Measurements from ENCODE around the gene TNFRSF19. TPM values are rescaled to one million over a fixed set of nuclear protein-coding genes. Genes with fewer than 3 reads are reported as not detected.

The TNFRSF19 gene
- total RNA-seq, 4 donors from 2014 or later: 4.9 to 9.2 (median 7.7) TPM

DNA sequence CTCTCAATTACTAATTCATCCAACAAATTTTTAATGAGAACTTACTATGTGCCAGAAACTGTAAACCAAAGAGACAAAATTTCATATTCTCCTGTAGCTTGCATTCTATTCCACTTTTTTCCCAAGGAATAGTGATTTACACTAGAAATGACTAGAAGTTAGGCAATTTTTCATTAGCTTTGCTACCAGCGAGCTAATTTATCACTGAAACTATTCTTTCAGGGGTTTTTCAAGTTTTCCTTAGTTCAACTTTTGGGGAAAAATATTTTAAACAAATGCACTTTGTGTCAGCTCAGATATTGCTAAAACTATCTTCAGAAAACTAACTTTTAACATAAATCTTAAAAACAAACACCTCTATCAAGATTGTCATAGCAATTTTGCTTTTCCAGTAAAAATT lies 5.4 kb downstream of the TNFRSF19 start:
- WGBS, 2 donors: 87% methylated on average over 1 of the region's 1 CpG
- DNase-seq: no peak
- no peak for TF ChIP-seq POLR2A (IDR thresholded peaks at IDR 0.05)
- TF ChIP-seq, protein P1, sequence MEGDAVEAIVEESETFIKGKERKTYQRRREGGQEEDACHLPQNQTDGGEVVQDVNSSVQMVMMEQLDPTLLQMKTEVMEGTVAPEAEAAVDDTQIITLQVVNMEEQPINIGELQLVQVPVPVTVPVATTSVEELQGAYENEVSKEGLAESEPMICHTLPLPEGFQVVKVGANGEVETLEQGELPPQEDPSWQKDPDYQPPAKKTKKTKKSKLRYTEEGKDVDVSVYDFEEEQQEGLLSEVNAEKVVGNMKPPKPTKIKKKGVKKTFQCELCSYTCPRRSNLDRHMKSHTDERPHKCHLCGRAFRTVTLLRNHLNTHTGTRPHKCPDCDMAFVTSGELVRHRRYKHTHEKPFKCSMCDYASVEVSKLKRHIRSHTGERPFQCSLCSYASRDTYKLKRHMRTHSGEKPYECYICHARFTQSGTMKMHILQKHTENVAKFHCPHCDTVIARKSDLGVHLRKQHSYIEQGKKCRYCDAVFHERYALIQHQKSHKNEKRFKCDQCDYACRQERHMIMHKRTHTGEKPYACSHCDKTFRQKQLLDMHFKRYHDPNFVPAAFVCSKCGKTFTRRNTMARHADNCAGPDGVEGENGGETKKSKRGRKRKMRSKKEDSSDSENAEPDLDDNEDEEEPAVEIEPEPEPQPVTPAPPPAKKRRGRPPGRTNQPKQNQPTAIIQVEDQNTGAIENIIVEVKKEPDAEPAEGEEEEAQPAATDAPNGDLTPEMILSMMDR (IDR thresholded peaks at IDR 0.05): no peak
- peaks cover 5 to 11% of the 10 kb centered on the region in 2 donors for H3K4me1 ChIP-seq
- H3K36me3 ChIP-seq: no peaks in the 10 kb centered on the region
- H3K9me3 ChIP-seq: no peaks in the 10 kb centered on the region
- no peak overlapping the region for H3K4me3 ChIP-seq (replicated peaks in 1 of 3)
- intact Hi-C loops (cut with DNase I): loop anchor here (10.0 kb wide), 1 partner anchor 49 kb away; no protein-coding TSS in a partner anchor
- no peaks in the 10 kb centered on the region for H3K27me3 ChIP-seq
- no peak overlapping the region for H3K27ac ChIP-seq

DNA sequence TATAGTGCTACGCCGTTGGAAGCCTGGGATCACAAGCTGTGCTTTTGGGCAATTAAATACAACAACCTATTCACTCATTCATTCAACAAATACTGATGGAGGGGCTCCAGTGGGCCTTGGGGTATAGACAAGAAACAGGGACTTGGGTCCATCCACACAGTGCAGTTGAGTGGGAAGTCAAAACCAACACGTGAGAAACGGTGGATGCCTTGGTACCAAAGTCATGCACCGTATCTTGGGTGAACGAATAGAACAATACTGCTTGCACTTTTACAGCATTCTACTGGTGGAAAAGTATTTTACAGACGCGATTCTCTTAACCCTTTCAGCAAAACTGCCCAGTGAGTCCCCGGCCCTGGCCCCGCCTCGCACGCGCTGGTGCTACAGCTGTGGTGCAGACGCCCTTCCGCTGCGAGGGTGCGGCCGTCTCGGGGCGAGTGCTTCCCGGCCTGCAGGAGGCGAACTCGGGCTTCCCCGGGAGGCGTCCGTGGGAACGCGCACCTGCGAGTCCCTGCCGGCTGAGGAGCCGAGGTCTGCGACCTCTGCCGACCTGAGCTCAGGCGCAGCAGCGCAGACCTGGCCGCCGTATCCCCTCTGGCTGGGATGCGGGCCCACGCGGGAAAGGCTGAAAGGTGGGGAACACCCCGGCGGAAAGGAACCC lies 8.3 kb downstream of the TNFRSF19 start:
- Histone ChIP-seq H3K4me3 (replicated peaks in 1 of 3) (peak overlapping the region in 2 of 3 donors; percentile 71 to 77), H3K4me1 (peaks cover 0 to 7% of the 10 kb centered on the region in 2 donors), H3K27me3 (no peaks in the 10 kb centered on the region), H3K9me3 (no peaks in the 10 kb centered on the region), H3K27ac (peak overlapping the region; percentile 60 to 73 (median 64)), H3K36me3 (no peaks in the 10 kb centered on the region)
- intact Hi-C loops (cut with DNase I): loop anchor here (10.0 kb wide), 1 partner anchor 46 kb away; no protein-coding TSS in a partner anchor
- 28% methylated on average over 8 of the region's 42 CpGs for WGBS, 2 donors
- TF ChIP-seq, protein P1 (IDR thresholded peaks at IDR 0.05): peak in 5 of 6 experiments; percentile 27 to 78 (median 64)
- no peak for TF ChIP-seq POLR2A (IDR thresholded peaks at IDR 0.05)
- peak; percentile 74 to 75 for DNase-seq

DNA sequence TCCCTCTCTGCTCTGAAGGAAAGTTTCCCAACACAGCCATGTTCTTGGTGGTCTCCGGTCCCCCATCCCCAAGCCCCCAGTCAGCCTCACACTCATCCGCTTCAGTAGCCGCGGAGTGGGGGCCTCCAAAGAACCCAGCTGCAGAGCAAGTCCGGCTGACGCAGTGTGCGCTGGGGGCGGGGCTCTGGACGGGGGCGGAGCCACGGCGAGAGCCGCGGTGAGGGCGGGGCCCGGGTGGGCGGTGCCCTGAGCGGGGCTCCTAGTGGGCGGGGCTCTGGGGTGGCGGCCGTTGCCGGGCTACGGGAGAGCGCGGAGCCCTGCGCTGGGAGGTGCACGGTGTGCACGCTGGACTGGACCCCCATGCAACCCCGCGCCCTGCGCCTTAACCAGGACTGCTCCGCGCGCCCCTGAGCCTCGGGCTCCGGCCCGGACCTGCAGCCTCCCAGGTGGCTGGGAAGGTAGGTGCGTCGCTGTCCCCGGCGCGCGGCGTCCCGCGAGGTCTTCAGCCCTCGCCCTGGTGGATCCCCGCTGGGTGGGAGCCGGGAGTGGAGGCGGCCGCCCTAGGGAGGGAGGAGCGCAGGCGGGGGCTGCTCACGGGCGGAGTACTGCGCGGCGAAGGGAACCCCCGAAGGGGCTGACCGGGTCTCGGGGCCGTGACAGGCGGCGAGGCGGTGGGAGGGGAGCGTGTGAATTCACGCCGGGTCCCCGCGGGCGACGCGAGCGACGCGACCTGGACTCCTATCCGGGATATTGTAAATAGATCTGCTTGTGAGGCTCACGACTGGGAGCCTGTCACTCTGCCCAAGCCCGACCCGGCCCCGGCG lies 9.1 kb downstream of the TNFRSF19 start:
- peak overlapping the region; percentile 31 to 77 (median 71) for H3K4me3 ChIP-seq (replicated peaks in 1 of 3)
- 1 to 20% methylated on average over 1 to 24 of the region's 82 CpGs for WGBS, 2 donors
- intact Hi-C loops (cut with DNase I): loop anchor here (10.0 kb wide), 1 partner anchor 46 kb away; no protein-coding TSS in a partner anchor
- no peaks in the 10 kb centered on the region for H3K9me3 ChIP-seq
- peak overlapping the region; percentile 60 to 73 (median 64) for H3K27ac ChIP-seq
- peak; percentile 87 to 92 for DNase-seq
- peaks cover 0 to 7% of the 10 kb centered on the region in 2 donors for H3K4me1 ChIP-seq
- peak in 1 of 2 donors; percentile 69 for TF ChIP-seq POLR2A (IDR thresholded peaks at IDR 0.05)
- TF ChIP-seq, protein P1 (IDR thresholded peaks at IDR 0.05): no peak
- H3K27me3 ChIP-seq: no peaks in the 10 kb centered on the region
- H3K36me3 ChIP-seq: no peaks in the 10 kb centered on the region

DNA sequence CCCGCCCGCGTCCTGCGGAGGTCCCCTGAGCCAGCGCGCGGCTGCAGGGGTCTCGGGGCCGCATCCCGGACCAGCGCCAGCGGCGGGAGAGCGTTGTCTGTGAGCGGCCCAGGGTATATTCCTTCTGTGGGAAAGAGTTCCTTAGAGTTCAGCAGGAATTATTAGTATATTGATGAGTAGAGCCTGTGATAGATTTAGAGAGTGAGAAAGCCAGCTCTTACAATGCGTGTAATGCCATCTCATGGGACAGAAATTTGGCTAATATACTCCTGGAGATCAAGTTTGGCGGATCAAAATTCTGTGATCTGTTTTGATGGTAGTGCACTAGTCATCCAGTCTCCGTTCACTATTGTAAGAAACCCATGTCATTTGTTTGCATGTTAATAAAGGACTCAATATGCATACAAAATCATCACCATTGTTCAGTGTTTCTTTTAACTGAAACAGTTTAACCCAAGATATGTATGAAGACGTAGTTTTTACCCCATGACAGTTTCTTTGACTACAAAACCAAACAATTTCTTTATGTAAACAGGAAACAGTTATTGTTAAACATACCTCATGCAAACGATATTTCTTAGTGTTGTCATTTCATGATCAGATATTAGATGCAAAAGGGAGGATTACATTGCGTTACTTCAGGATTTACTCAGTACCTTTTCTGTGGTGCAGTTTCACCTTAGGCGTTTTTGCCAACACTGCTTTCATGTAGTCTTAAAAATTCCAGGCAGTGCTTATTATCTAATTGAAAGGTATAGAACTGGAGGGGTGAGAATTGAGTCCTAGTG lies 9.9 kb downstream of the TNFRSF19 start:
- Histone ChIP-seq H3K36me3 (no peaks in the 10 kb centered on the region), H3K4me1 (peaks cover 0 to 7% of the 10 kb centered on the region in 2 donors), H3K27ac (no peak overlapping the region), H3K9me3 (no peaks in the 10 kb centered on the region), H3K27me3 (no peaks in the 10 kb centered on the region), H3K4me3 (replicated peaks in 1 of 3) (peak overlapping the region; percentile 31 to 77 (median 71))
- intact Hi-C loops (cut with DNase I): loop anchor here (10.0 kb wide), 1 partner anchor 45 kb away; no protein-coding TSS in a partner anchor
- 25 to 31% methylated on average over 14 to 16 of the region's 22 CpGs for WGBS, 2 donors
- TF ChIP-seq, protein P1 (IDR thresholded peaks at IDR 0.05): no peak
- no peak for TF ChIP-seq POLR2A (IDR thresholded peaks at IDR 0.05)
- DNase-seq: no peak

Measured in thyroid gland (tissue), 4 donors.